ENCODE data around the gene RNF144A. TPM values are rescaled to one million over a fixed set of nuclear protein-coding genes. Genes with fewer than 3 reads are reported as not detected.

RNF144A gene
- total and polyA plus RNA-seq, 7 donors: 2.4 to 15.6 (median 8.7) TPM

DNA sequence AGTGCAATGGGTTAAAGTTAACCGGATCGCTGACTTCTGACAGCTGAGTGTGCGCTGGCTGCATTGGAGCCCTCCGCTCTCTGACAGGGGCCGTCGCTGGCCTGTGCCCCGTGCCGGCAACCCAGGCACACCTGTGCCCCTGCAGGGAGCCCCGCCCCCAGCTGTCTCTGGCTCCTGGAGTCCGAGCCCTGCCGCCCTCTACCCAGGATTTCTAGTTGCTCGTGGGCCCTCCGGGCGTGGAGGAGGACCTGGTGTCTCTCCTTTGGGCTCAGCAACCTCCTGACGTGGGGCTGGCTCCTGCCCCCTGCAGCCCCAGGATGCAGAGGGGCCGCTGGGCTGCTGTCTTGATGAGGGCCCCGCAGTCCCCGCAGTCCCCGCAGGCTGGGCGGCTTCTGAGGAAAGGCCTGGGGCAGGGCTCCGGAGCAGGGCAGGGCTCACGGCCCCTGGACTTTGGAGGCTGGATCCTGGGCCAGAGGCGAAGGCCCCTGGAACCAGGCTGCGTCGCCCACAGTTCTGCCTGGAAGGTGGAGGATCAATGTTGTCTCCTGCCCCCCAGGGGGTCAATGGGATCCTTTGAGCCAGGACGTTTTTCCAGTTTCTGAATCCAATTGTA is 172.8 kb downstream of the RNF144A start:
- no peaks in the 10 kb centered on the region for H3K36me3 ChIP-seq (ENCODE audit: insufficient read depth in 1 of 2, low read depth in 1 of 2)
- WGBS, 3 donors: 86 to 89% (median 86%) methylated on average over 24 to 26 of the region's 26 CpGs
- TF ChIP-seq, protein P1, sequence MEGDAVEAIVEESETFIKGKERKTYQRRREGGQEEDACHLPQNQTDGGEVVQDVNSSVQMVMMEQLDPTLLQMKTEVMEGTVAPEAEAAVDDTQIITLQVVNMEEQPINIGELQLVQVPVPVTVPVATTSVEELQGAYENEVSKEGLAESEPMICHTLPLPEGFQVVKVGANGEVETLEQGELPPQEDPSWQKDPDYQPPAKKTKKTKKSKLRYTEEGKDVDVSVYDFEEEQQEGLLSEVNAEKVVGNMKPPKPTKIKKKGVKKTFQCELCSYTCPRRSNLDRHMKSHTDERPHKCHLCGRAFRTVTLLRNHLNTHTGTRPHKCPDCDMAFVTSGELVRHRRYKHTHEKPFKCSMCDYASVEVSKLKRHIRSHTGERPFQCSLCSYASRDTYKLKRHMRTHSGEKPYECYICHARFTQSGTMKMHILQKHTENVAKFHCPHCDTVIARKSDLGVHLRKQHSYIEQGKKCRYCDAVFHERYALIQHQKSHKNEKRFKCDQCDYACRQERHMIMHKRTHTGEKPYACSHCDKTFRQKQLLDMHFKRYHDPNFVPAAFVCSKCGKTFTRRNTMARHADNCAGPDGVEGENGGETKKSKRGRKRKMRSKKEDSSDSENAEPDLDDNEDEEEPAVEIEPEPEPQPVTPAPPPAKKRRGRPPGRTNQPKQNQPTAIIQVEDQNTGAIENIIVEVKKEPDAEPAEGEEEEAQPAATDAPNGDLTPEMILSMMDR (IDR thresholded peaks at IDR 0.05): no peak
- no peak for DNase-seq
- H3K4me1 ChIP-seq: no peaks in the 10 kb centered on the region
- intact Hi-C loops (cut with DNase I): no loop called here
- ATAC-seq: no peak
- no peaks in the 10 kb centered on the region for H3K27me3 ChIP-seq (ENCODE audit: insufficient read depth in 3 of 3, low read length in 2 of 3)
- no peaks in the 10 kb centered on the region for H3K9me3 ChIP-seq
- no peak overlapping the region for H3K27ac ChIP-seq
- no peak overlapping the region for H3K4me3 ChIP-seq

DNA sequence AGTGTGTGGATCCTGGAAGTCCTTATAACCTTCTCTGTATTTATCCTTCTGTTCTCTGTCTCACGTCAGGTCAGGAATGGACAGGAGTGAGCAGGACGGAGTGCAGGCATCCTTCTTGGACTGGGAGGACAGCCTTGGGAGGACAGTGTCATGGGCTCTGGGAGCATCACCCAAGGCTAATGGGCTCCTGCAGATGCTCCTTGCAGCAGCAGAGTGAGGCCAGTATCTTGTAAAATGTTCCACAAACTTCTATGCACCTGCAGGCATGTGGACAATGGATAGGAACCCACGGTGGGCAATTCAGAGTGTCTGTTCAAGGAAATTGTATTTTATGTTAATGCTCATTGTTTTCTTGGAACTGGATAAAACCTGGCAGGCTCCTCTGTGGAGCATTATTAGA is 176.2 kb downstream of the RNF144A start:
- 84 to 87% (median 84%) methylated on average over 3 of the region's 3 CpGs for WGBS, 3 donors
- ATAC-seq: no peak

More for the DNA sequence above, 176.2 kb downstream of the RNF144A start:
- intact Hi-C loops (cut with DNase I): no loop called here
- H3K27me3 ChIP-seq (ENCODE audit: insufficient read depth in 3 of 3, low read length in 2 of 3): no peaks in the 10 kb centered on the region
- DNase-seq: no peak
- H3K9me3 ChIP-seq: no peaks in the 10 kb centered on the region
- TF ChIP-seq, protein P1 (IDR thresholded peaks at IDR 0.05): no peak
- H3K36me3 ChIP-seq (ENCODE audit: insufficient read depth in 1 of 2, low read depth in 1 of 2): no peaks in the 10 kb centered on the region
- H3K4me3 ChIP-seq: no peak overlapping the region
- H3K4me1 ChIP-seq: no peaks in the 10 kb centered on the region
- H3K27ac ChIP-seq: no peak overlapping the region

Other genes starting within 250 kb of the RNF144A start
- gene CMPK2, start 51.5 kb upstream of the RNF144A start, total RNA-seq: 1 to 10 TPM; 1.6 to 4.2 (median 3.6) TPM
- 1 to 10 TPM; 1.3 to 1.7 (median 1.6) TPM for gene CMPK2, start 51.5 kb upstream of the RNF144A start, polyA plus RNA-seq
- 1 to 10 TPM; 1.7 to 3.1 (median 2.6) TPM for gene RSAD2, start 39.6 kb upstream of the RNF144A start, total RNA-seq
- gene RSAD2, start 39.6 kb upstream of the RNF144A start, polyA plus RNA-seq: 1 to 10 TPM in 2 of 3 donors, under 1 TPM in 1; 0.95 to 2.7 (median 2.1) TPM

All from psoas muscle (tissue), 8 donors.